Kidney tubule cell (primary cell): ENCODE measurements around the gene GABRG3.
"Not testable (repeated sequence)": the region's sequence is repeated elsewhere in the genome, so short reads cannot be mapped to it uniquely, and the experiment has no call there.

Source experiments
- DNase-seq: peaks from one replicate; pipeline ENCODE4 v3.0.0-alpha.2; 2018; ENCODE audit warnings: low spot score

GABRG3 gene

DNA sequence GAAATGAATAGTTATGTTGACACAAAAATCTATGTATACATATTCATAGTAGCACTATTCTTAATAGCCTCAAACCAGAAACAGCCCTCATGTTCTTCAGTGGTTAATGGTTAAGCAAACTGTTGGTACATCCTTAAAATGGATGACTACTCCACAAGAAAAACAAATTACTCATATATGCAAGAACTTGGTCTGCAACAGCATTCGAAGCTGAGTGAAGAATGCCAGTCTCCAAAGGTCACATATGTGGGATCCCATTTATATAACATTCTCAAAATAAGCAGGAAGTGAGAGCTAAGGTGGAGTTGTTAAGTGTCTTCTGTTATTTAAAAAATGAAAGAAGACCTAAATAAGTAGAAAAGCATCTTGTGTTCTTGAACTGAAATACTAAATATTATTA lies 365.7 kb downstream of the GABRG3 start:
- DNase-seq: peak; percentile 91

DNA sequence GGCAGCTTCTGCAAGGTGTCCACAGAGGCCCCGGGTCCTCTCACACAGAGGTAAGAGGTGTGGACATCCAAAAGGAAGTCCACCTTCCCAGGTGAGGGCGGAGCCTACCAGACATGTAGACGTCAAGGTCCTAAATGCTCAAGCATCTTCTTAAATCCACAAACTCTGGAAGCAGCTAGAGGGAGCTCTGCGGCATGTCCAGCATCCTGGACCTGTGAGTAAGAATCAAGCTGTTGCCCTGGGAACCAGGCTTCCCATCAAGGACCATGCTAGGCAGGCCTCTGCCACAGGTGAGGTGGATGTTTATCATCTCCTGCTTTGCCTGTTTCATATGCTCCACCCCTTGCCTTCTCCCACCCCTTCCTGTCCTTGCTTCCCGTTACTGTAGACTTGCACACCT lies 368.2 kb downstream of the GABRG3 start:
- no peak for DNase-seq

DNA sequence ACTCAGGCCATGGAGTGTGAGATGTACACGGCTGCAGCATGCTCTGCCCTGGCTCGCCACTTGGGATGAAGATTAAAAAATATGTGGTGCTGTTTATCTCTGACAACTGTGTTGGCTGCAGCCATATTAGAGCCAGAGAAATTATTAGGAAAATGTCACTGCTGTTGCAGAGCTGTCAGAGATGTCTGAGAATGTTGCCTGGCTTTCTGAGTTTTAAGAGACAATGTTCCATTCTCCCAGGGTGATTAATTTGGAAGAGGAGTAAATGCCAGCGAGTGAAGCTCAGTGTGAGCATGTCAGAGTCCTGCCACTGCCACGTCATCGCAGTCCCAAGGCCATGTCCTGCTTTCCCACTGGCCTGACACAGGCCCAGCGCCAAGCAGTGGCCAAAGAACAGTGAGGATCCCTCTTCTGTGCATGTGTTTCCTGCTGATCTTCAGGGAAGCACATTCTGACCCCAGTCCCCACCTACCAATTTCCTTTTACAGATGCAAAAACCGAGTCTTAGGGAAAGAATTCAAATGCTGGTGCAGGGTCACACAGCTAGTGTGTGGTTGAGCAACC lies 370.9 kb downstream of the GABRG3 start:
- no peak for DNase-seq

DNA sequence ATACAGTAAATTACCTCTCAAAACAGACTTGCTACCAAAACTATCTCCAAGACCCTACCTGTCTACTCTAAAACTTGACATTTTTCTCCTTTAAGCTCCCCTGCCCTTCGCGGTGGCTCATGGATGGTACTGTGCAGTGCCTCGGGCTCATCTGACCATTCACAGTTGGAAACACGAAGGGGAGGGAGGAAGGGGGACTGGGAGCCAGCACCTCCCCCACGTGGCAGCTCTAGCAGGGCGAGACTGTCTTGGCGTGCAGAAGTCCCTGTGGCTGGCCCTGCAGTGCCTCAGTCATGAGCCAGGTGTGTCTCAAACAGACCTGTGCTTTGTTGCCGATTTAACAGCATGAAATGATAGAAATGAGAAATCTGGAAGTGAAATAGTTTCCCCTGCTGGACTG lies 372.0 kb downstream of the GABRG3 start:
- DNase-seq: peak; percentile 15

DNA sequence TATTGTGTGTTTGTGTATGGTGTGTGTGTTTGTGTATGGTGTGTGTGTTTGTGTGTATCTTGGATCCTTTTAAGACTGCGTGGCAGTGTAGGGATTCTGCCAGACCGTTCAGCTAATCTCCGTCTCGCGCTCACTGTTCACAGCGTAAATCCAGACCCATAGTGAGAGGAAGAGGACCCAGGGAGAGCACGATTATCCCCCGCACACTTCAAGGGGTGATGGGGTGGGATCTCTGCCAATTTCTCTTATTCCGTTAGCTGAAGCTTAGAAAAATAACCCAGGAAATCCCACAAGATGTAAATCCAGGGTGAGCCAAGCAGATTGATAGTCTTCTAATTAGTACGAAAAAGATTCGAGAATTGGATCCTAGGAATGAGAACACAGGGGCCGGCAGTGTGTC lies 381.2 kb downstream of the GABRG3 start:
- no peak for DNase-seq

DNA sequence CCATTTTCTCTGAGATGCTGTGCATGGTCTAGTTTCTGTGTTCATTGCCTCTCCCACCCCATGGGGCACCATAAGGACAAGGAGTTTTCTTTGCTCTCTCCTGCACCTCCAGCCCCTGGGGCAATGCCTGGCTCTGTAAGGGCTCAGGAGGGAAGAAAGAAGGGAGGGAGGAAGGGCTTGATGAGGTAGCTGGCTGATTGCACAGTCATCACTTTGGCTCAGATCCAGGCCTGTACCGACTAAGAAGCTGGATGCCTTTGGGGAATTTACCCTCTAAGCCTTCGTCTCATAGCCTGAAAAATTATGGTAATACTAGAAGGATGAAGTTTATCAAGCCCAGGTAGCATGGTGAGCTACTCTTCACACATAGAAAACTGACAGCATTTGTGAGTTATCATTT lies 382.9 kb downstream of the GABRG3 start:
- peak; percentile 84 for DNase-seq

DNA sequence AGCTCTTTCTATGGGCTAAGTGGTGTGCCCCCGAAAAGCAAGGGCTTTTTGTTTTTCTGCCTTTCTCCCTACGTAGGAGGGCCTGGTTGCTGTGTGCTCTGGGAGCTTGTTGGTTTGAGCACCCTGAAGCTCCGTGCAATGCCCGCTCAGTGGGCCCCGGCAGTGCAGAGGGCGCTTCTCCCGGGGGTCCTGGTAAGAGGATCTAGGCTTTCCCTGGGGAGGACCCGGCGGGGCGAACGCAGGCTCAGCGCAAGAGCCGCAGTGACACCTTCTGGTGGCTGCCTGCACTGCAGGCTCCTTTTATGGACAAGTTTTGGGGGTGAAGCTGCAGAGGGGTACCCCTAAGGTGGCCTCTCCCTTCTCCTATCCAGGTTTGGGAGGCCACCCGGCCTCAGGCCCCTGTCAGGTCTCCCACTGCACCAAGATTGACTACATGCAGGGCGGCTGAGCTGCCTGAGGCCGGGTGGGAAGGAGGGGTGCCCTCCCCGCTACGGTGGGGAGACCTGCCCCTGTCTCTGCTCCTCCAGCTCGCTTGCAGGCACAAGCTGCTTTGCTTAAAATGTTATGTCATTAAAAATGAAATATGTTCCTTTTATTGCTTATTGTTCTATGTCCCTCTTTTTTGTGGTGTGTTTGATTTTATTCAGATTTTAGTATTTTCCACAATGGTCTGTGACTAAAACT lies 387.9 kb downstream of the GABRG3 start:
- DNase-seq: peak; percentile 25

DNA sequence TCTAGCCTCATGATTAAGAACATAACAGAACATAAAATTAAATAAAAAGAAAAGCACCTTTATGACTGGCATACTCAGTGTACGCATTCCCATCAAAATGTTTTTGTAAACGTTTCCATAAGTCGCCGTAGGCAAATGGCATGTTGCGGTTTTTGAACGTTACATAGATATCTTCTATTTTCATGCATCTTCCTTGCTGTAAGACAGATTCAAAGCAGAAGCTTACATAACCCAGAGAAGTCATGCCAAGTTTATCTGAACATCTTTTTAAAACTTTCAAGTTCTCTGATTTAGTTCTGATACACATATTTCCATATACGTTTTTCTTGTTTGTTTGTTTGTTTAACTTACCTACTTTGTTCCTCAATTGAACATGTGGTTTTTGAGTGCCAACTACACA lies 388.6 kb downstream of the GABRG3 start:
- no peak for DNase-seq

DNA sequence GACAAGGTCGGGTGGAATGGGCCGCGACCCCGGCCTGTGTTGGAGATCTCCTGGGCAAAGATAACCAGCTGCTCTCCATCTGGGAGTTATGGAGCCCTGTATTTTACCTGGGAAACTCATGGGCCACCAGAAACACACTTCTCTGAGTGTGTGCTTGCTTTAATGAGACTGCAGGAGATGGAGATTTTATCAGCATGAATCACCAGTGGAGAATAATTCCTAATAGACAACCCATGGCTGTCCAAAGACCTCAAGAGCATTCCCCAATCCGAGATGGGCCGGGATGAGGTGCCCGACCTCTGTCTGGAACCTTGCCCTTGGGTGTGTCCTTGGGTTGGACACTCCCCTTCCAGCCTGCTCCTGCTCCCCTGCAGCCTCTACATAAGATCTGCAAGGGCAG lies 389.3 kb downstream of the GABRG3 start:
- DNase-seq: peak; percentile 27

DNA sequence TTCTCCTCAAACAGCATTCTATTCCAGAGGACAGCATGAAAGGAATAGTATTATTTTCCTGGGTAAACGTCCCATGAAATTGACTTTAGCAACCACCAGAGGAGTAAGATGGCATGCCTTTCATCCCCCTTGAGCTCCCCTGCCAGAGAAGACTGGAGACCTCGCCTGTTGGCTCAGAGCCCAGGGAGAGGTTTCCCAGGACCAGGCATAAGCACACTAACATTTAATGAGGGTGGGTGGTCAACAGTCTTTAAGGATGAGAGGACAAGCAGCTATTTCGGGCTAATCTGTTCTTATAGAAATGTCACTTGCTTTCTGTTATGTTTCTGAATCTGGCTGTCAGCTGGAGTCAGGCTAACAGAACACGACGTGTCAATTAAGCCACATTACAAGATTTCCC lies 390.5 kb downstream of the GABRG3 start:
- DNase-seq: no peak

DNA sequence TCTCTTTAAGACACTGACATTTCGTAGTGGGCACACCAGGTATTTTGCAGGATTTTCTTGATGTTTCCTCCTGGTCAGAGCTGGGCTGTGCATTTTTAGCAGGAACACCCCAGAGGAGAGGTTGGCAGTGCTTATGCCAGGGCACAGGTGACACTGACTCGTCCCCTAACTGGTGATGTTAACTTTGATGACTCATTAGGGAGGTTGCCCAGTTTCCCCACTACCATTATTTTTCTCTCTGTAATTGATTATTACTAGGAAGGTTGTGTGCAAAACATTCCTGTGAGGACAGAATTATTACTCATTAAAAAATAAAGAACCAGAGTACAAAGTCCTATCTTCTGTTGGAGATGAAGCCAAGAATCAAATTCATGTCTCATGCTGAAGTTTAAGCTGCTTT lies 394.5 kb downstream of the GABRG3 start:
- DNase-seq: peak; percentile 59

DNA sequence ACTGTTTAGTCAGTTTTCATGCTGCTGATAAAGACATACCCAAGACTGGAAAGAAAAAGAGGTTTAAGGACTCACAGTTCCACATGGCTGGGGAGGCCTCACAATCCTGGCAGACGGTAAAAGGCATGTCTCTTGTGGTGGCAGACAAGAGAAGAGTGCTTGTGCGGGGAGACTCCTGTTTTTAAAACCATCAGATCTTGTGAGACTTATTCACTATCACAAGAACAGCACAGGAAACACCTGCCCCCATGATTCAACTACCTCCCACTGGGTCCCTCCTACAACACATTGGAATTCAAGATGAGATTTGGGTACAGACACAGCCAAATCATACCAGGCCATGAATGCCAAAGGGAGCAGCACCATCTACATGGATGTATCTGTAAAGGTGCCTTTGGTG lies 406.4 kb downstream of the GABRG3 start:
- not testable (repeated sequence) for DNase-seq

DNA sequence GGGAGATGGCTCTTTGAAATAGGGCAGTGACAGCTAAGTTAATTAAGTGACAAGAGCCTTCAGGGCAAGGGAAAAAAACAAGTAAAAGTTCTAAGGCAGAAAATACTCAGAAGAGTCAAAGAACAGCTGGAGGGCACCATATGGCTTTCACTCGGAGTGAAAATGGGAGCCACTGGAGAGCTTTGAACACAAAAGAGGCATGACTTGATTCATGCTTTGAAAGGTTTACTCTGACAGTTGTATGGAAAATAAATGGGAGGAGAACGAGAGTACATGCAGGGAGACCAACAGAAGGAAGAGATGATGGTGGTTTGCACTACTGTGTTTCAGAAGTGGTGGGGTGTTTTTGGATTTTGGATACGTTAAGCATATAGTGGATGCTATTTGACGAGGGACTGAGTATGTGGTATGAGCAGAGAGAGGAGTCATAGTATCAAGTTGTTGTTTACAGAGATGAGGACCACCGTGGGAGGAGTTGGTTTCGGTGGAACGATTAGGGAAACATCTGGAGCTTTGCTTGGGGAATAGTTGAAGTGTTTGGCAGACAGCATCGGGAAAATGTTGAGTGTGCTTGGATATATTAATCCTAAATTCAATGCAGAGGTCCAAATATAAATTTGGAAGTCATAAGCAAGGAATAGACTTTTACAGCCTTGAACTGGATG lies 411.5 kb downstream of the GABRG3 start:
- DNase-seq: no peak

DNA sequence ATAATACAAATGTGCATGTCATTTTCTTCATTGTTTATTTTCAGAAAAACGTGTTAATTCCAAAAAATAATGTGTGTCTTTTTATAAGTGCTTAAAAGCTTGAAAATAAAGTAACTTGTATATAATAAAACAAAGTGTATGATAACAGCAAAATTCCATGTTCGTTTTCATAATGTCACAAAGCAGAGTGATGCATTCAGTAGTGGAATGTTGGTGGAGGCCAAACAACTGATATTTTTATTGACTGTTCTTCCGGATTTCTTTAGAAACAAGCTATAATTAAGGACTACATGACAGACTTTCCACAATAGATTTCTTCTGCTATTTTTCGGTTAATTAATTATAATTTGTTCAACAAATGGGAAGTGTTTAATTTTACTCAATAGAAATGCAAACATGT lies 412.7 kb downstream of the GABRG3 start:
- DNase-seq: no peak

DNA sequence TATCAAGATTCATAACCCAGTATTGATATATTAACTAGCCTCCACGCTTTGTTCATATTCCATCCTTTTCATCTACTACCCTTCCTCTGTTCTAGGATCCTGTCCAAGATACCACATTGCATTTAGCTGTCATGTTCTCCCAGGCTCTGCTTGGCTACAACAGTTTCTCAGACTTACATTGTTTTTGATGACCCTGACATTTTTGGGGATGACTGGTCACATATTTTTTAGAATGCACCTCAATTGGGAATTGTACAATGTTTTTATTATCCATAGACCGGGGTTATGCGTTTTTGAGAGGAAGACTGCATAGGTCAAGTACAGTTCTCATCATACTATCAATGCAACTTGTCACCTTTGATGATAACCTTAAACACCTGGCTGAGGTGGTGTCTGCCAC lies 421.2 kb downstream of the GABRG3 start:
- DNase-seq: no peak

DNA sequence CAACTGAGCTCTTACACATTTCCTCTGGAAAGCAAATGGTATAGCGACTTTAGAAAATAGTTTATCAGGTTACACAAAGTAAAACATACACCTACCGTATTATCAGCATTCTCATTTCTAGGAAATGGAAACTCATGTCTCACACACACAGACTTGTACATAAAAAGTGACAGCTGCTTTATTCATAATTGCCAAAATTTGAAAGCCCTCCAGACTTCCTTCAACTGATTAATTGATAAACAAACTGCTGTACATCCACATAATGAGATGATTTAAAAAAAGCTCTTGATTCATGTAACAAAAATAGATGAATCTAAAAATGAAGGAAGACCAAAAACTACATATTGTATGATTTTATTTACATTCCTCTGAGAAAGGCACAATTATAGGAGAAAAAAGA lies 425.5 kb downstream of the GABRG3 start:
- no peak for DNase-seq

DNA sequence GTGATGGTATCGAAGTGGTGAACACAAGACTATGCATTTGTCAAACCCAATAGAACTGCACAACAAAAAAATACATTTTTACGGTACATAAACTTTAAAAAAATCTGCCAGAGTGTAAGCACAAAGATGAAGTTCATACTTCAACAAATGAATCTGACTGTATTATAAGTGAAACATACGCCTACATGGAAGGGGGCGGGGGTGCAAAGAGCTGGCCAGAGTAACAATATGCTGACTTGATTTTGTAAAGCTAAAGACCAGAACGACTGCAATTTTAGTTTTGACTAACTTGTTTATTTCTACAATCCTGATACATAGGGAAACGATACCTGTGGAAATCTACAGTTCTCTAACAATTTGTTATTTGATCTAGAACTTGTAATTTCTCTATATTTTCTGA lies 426.0 kb downstream of the GABRG3 start:
- DNase-seq: no peak

DNA sequence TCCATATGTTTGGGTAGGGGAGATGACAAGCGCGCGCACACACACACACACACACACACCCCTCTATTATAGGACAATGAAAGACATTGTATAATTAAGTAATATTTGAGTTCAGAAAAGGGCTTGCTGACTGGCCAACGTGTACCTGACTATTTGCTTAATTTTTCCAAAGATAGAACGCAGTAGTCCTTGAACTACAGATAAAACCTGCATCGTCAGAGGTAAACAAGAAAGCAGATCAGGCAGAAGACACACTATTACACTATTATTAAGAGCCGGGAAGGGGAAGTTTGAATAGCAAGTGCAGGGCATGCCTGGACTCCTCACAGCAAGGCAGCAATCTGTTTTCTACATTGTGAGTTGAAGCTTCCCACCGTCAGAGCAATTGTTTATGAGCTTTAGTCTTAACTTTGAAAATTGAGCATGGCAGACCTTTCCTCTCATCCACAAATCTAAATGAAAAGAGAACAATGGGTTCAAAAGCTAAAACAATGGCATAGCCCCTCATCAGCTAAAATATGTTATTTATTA lies 427.7 kb downstream of the GABRG3 start:
- no peak for DNase-seq

DNA sequence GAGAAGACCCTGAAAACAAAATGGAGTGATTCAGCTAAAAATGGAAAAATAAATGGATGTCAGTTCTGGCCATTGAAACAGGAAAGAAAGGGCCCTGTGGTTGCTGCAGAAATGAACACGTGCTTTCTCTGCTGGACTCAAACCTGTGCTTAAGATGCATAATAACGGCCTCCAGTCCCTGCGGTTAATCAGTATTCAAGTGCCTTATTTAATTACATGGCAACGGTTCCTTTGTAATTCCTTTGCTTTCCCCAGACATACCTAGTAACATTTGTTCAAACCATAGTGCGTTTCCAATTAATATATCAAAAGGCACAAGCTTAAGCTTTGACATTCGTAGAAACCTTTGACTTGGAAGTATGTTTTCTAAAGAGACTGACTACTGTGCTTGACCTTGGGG lies 428.3 kb downstream of the GABRG3 start:
- no peak for DNase-seq

DNA sequence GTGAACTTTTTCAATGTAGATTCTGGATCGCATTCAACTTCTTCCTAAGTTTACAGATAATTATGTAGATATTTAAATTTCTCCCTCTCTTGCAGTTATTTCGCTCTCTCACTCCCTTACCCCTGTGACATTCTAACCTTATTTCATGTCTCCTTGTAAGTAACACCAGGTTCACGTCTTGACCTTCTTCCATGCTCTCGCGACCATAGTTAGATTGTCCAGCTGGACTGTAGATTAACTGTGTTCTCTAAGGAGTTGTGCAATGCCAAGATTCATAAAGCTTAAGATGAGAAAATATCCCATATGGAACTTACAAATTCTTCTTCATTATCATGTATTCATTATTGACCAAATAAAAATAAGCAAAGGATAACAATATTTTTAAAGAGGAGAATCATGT lies 430.5 kb downstream of the GABRG3 start:
- no peak for DNase-seq

DNA sequence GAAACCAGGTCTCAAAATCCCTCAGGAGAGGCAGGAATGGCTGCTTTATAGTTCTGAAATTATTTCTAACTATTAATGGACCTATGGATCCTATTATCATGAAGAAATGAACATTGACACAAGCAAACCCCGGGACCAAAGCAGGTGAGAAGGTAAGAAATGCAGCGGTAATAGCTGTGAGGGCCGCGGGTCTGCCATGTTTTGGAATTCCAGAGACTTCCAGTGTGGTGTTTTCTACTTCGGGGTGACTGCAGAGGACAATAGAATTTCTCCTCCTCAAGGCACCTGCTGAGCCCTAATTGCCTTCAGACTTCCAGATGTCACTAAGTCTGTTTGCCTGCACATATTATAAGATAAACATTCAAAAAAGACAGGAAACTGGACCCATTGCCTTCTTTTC lies 437.4 kb downstream of the GABRG3 start:
- DNase-seq: no peak

DNA sequence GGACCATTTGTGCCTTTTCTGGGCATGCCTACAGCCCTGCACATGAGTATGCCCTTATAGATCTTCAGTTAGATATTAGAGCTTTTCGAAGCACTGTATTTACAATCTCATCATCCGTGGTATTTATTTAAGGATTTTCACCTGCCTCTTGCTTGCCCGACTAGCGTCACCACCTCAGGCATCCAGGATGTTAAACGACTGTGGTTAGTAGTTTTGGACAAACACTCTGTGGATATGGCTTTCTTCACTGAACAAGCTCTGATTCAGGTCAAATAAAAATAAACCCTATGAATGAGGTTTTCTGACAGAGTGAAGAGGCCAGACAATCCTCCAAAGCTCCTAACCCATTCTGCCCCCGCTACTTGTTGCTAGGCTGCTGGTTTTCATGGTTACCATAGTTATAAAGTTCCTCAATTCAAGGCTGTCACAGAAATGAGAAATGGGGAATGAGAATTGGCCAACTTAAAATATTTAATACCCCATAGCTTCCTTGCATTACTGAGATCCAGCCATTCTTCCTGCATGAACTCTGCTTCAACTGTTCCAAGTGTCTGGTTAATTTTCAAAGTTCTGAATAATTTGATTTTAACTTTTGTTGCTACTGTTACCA lies 440.1 kb downstream of the GABRG3 start:
- peak; percentile 44 for DNase-seq

DNA sequence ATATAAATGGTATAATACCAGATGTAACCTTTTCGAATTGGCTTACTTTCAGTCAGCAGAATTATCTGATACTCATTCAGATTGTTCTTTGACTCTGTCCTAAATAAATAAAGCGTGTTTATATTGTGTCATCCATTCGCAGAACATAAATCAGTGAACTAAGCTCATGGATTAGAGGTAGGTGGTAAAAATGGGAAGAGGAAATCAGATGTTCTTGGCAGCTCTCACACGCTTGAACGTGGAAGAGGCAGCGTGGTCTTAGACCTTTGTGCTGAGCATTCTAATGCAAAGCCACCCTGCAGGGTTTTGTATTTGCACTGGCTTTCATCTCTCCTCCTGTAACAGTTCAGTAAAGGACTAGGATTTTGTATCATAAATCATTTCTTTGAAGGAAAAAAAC lies 441.4 kb downstream of the GABRG3 start:
- DNase-seq: no peak
